ENCODE data around the gene HAUS1.

DNA sequence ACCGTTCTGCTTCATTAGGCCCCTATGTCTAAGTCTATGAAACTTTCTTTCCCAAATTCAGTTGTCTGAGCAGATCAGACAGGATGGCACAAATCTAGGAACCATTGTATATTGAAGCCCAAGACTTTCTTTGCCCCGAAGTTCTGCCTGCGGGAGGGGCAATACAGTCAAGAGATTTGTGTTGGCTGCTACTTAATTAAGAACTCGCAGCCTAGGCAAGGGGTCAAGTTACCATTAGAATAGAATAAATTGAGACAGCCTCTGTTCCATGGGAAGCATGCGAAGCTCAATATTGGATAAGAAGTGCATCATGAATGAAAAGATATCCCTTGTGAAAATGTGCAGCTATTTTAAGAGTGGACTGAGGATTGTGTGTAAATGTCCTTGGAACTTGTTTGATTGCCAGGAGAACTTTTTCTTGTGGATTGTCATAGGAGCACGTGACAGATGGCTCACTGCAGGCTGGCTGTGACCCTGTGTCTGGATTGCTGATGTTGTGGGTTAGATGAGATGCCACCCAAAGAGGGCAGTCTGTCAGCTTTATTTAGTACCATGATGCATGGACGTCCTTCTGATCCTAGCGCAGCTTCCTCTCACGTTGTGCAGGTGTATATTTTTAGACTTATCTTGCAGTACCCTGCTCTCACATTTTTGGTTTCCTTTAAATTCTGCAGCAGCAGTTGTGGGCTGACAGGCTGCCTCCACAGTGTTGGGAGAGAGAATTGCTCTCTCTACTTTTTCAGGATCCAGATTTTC is 30.9 kb downstream of the HAUS1 start:
- TF ChIP-seq POLR2AphosphoS5 (IDR thresholded peaks at IDR 0.05; ENCODE audit: low read depth, low read length) (no peak), POLR2A (IDR thresholded peaks at IDR 0.05; ENCODE audit: low read depth, low read length) (no peak), PAX5 (IDR thresholded peaks at IDR 0.05; ENCODE audit: insufficient read depth, low read length, severe bottlenecking) (no peak), TAF1 (IDR thresholded peaks at IDR 0.05; ENCODE audit: low read depth, low read length) (no peak)

Measured in GM12891 (cell line).